SU-DHL-6 (cell line): ENCODE results near the gene JMJD7.

Experiments
- EZH2phosphoT487 ChIP-seq: fragments of 200-600 bp; sonication (generic), shearing (Covaris generic); conservative IDR thresholded peaks from 2 replicates; pipeline ENCODE4 v1.6.1; 2018; ENCODE audit warnings: mild to moderate bottlenecking, antibody characterized with exemption, low read length, moderate library complexity, mixed read lengths
- TF ChIP-seq, protein P1 (sequence below): fragments of 200-600 bp; sonication (generic); IDR thresholded peaks from one replicate; pipeline ENCODE4 v1.5.1; 2017; ENCODE audit warnings: antibody characterized with exemption, mild to moderate bottlenecking, low read length, moderate library complexity; ENCODE audit not compliant: insufficient read depth, poor library complexity, severe bottlenecking

DNA sequence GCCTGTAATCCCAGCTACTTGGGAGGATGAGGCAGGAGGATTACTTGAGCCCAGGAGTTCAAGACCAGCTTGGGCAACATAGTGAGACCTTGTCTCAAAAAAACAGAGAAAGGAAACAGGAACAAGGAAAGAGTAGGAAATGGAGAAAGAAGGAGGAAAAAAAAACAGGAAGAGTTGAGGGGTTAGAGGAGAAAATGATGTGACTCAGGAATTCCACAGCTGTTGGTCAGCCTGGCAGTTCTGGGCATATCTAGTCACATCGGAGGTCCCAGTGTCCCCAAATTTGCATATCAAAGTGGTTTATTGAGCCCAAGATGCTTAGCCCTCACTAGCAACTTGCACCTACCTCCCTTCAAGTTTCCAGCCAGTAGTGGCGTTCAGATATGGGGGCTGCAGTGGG is 18.8 kb upstream of the JMJD7 start:
- TF ChIP-seq, protein P1, sequence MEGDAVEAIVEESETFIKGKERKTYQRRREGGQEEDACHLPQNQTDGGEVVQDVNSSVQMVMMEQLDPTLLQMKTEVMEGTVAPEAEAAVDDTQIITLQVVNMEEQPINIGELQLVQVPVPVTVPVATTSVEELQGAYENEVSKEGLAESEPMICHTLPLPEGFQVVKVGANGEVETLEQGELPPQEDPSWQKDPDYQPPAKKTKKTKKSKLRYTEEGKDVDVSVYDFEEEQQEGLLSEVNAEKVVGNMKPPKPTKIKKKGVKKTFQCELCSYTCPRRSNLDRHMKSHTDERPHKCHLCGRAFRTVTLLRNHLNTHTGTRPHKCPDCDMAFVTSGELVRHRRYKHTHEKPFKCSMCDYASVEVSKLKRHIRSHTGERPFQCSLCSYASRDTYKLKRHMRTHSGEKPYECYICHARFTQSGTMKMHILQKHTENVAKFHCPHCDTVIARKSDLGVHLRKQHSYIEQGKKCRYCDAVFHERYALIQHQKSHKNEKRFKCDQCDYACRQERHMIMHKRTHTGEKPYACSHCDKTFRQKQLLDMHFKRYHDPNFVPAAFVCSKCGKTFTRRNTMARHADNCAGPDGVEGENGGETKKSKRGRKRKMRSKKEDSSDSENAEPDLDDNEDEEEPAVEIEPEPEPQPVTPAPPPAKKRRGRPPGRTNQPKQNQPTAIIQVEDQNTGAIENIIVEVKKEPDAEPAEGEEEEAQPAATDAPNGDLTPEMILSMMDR = no peak
- TF ChIP-seq EZH2phosphoT487 = no peak
